OCI-LY7 (cell line): Measurements from ENCODE around the gene STX16. TPM values are rescaled to one million over a fixed set of nuclear protein-coding genes. Genes with fewer than 3 reads are reported as not detected.

ENCODE experiments used
- BruUV-seq: library from RNA; stranded (reverse); fragments of 400-500 nt; replicated peaks from 2 replicates; lab custom pipeline; 2021; lab: Mats Ljungman, UMichigan
- CTCF ChIA-PET: fragments of 300-600 bp; sonication (Branson Sonifier 250); formaldehyde crosslinking; loops from one replicate; lab custom pipeline; 2022; ENCODE audit warnings: antibody characterized with exemption; ENCODE audit not compliant: unreplicated experiment; lab: Charles Lee
- POLR2A ChIA-PET: fragments of 300-600 bp; sonication (Branson Sonifier 250); formaldehyde crosslinking; loops from one replicate; lab custom pipeline; 2022; ENCODE audit warnings: antibody characterized with exemption; lab: Charles Lee
- DNase-seq: peaks from one replicate; pipeline ENCODE4 v3.0.0-alpha.2; 2015; ENCODE audit warnings: low spot score
- H2AFZ ChIP-seq: fragments of 200-600 bp; sonication (generic), shearing (Covaris generic); 2 replicates; pipeline ENCODE4 v1.6.1; 2014; ENCODE audit warnings: mild to moderate bottlenecking, antibody characterized with exemption, low read length, moderate library complexity
- H3K27ac ChIP-seq: fragments of 200-600 bp; sonication (generic); 2 replicates; pipeline ENCODE4 v1.5.1; 2014; ENCODE audit warnings: mixed run types, low read depth, mild to moderate bottlenecking, moderate library complexity, low read length, inconsistent platforms; ENCODE audit not compliant: poor library complexity, severe bottlenecking
- H3K36me3 ChIP-seq: fragments of 200-600 bp; sonication (generic); 2 replicates; pipeline ENCODE4 v1.6.1; 2014; ENCODE audit warnings: mild to moderate bottlenecking, antibody characterized with exemption, low read length, moderate library complexity, mixed read lengths; ENCODE audit not compliant: insufficient read depth
- H3K4me1 ChIP-seq: fragments of 200-600 bp; sonication (generic); 2 replicates; pipeline ENCODE4 v1.5.1; 2014; ENCODE audit warnings: mild to moderate bottlenecking, low read length; ENCODE audit not compliant: insufficient read depth, poor library complexity, severe bottlenecking
- H3K4me2 ChIP-seq: fragments of 200-600 bp; sonication (generic); 2 replicates; pipeline ENCODE4 v1.6.1; 2014; ENCODE audit warnings: mild to moderate bottlenecking, low read length
- H3K4me3 ChIP-seq: fragments of 200-600 bp; sonication (generic); 2 replicates; pipeline ENCODE4 v1.5.1; 2014; ENCODE audit warnings: mild to moderate bottlenecking, low read depth, low read length; ENCODE audit not compliant: poor library complexity, severe bottlenecking
- H3K79me2 ChIP-seq: fragments of 200-600 bp; sonication (generic); 2 replicates; pipeline ENCODE4 v1.6.1; 2016; ENCODE audit warnings: low read depth, mild to moderate bottlenecking, low read length, moderate library complexity, mixed read lengths; ENCODE audit not compliant: insufficient read depth
- H3K9me2 ChIP-seq: fragments of 200-600 bp; sonication (generic); 2 replicates; pipeline ENCODE4 v1.6.1; 2016; ENCODE audit warnings: mild to moderate bottlenecking, low read length, mixed read lengths; ENCODE audit not compliant: insufficient read depth
- H3K9me3 ChIP-seq: fragments of 200-600 bp; sonication (generic); 2 replicates; pipeline ENCODE4 v1.6.1; 2014; ENCODE audit warnings: mild to moderate bottlenecking, mixed run types, low read length, mixed read lengths
- H4K20me1 ChIP-seq: fragments of 200-600 bp; sonication (generic); 2 replicates; pipeline ENCODE4 v1.6.1; 2014; ENCODE audit warnings: mild to moderate bottlenecking, antibody characterized with exemption, low read length, moderate library complexity, mixed read lengths; ENCODE audit not compliant: insufficient read depth
- CTCF ChIP-seq: fragments of 200-600 bp; sonication (generic); conservative IDR thresholded peaks from 2 replicates; pipeline ENCODE4 v1.5.1; 2014; ENCODE audit warnings: mild to moderate bottlenecking, antibody characterized with exemption, low read length, moderate library complexity, mixed read lengths
- EZH2phosphoT487 ChIP-seq: fragments of 200-600 bp; sonication (generic); IDR thresholded peaks from 2 replicates; pipeline ENCODE4 v1.6.1; 2018; ENCODE audit warnings: low read depth, borderline replicate concordance, mild to moderate bottlenecking, mixed run types, antibody characterized with exemption, low read length, moderate library complexity, mixed read lengths
- intact Hi-C: fragments of 100-400 bp; cut with micrococcal nuclease; formaldehyde crosslinking; loops from one replicate; pipeline ENCODE4 v1.10.0; 2022; ENCODE audit not compliant: unreplicated experiment
- total RNA-seq, 2 experiments: library from RNA; depleted of rRNA in 1 of 2; stranded (reverse); fragments of >200 nt in 1 of 2; shearing (Covaris generic) in 1 of 2; gene quantifications; 2 replicates each; pipeline ENCODE4 v1.2.3, GENCODE V29; 2014 to 2022

STX16 gene
- total RNA-seq, 2 experiments from 2014 or later = 48.2 to 89.5 TPM

GRCh38 chr20:58652606-58653294 lies 1.7 kb downstream of the STX16 start:
- ChIA-PET CTCF (interaction anchor here (0.6 kb wide), 1 partner anchor 558 kb away, joined by 4 read pairs; no protein-coding TSS in a partner anchor), POLR2A (interaction anchor here (0.8 to 1.8 kb wide), 3 partner anchors 12 to 17 kb away, joined by 3 to 11 read pairs (median 4); no protein-coding TSS in a partner anchor)
- TF ChIP-seq CTCF (no peak), EZH2phosphoT487 (no peak)
- peak; percentile 9 for DNase-seq
- H3K4me2 ChIP-seq = peak overlapping the region; percentile 97
- H3K36me3 ChIP-seq = peaks cover 15% of the 10 kb centered on the region
- no TSS peak for BruUV-seq
- no peaks in the 10 kb centered on the region for H3K9me3 ChIP-seq
- no peaks in the 10 kb centered on the region for H3K9me2 ChIP-seq
- H3K4me3 ChIP-seq = peak overlapping the region; percentile 98
- peaks cover 52% of the 10 kb centered on the region for H3K4me1 ChIP-seq
- peaks cover 57% of the 10 kb centered on the region for H4K20me1 ChIP-seq
- H2AFZ ChIP-seq = peak overlapping the region; percentile 22; the same call in 1 of the 2 replicates
- intact Hi-C loops = loop anchor here (2.0 to 10.0 kb wide), 3 partner anchors 40 to 392 kb away; partner anchors contain the start of genes CTSZ, NPEPL1 and PRELID3B
- H3K27ac ChIP-seq = peak overlapping the region; percentile 74
- peaks cover 67% of the 10 kb centered on the region for H3K79me2 ChIP-seq

- H3K79me2 ChIP-seq = peaks cover 83% of the 10 kb centered on the region
- no peak for TF ChIP-seq CTCF
- no peak for TF ChIP-seq EZH2phosphoT487
- H3K36me3 ChIP-seq = peaks cover 15% of the 10 kb centered on the region
- intact Hi-C loops = loop anchor here (5.0 to 10.0 kb wide), 2 partner anchors 38 to 390 kb away; partner anchors contain the start of genes NPEPL1 and PRELID3B
- peaks cover 63% of the 10 kb centered on the region for H4K20me1 ChIP-seq
- no peaks in the 10 kb centered on the region for H3K9me3 ChIP-seq
- H3K4me2 ChIP-seq = peak overlapping the region; percentile 97
- peak overlapping the region; percentile 98 for H3K4me3 ChIP-seq
- H3K27ac ChIP-seq = no peak overlapping the region
- H2AFZ ChIP-seq = no peak overlapping the region
- BruUV-seq = no TSS peak
- peaks cover 56% of the 10 kb centered on the region for H3K4me1 ChIP-seq
- DNase-seq = no peak
- ChIA-PET CTCF (no interaction called here), POLR2A (interaction anchor here (0.6 to 1.0 kb wide), 2 partner anchors 10 to 37 kb away, joined by 3 read pairs; no protein-coding TSS in a partner anchor)
- no peaks in the 10 kb centered on the region for H3K9me2 ChIP-seq
Observed at GRCh38 chr20:58654337-58654736, 3.3 kb downstream of the STX16 start.
